HG02943 (cell line): Measurements from ENCODE around the gene MAPK13.
"Not testable (repeated sequence)": the region's sequence is repeated elsewhere in the genome, so short reads cannot be mapped to it uniquely, and the experiment has no call there.

Source experiments
- ATAC-seq: cut with Tn5 transposase; IDR thresholded peaks from one replicate; pipeline ENCODE4 v1.9.1; 2021; ENCODE audit warnings: mild to moderate bottlenecking, low read depth, moderate library complexity; ENCODE audit not compliant: unreplicated experiment

The MAPK13 gene

DNA sequence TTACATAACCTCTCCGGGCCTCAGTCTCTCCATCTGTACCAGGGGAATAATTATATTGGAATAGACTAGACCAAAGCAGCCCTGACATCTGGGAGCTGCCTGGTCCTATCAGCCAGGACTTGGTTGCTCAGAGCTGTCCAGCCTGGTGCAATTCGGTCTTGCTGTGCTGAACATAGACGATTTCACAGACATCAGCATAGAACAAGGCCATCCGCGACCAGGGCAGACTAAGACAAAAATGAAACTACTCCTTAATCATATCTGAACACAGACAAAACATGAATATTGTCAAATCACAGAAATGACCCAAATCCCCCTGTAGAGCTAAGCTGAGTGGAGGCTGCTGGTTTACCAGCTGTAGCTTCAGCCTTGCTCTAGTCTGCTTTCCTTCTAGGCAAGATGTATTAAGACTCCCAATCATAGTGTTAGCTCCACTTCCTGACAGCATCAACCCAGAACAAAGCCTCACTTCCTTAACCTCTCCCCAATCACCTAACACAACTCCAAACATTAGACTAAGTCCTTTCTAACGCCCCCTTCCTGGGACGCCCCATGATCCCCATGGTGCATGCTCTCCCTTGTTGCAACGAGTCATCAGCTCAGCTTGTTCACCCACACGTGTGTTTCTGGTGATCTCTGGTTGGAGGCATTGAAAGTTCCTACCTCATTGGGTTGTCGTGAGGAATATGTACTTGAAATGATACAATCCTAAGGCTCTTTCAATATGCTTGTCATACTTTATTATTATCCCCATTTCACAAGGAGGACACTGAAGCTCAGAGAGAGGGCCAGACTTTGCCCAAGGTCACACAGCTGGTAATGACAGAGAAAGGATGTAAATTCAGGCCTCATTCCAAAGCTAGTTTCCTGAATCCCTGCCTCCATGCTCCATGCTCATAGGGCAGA is 3.5 kb upstream of the MAPK13 start:
- no peak for ATAC-seq

DNA sequence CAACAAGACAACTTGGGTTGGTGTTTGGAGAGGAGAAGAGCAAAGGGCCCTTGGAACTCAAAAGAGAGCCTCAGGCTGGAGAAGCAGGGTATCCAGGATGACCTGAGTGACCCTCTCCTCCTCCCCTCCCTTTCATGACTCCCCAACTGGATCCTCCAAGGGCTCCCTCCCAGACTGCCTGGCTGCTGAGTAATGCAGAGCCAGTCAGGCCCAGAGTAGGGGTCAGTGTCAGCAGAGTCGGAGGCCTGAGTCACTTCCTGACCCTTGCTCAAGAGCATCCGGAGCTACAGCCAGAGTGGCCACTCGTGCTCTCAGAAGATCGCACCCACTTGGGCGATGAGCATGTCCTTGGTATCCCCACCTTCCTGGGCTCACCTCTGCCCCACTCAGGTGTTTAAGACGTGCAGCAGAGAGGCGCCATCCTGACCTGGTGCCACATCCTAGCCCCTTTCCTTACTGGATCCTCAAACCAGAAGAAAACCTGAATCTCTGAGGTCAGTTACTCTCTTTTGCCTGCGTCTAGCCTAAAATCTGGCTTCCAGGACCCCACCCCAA is 2.8 kb upstream of the MAPK13 start:
- ATAC-seq, result no peak

DNA sequence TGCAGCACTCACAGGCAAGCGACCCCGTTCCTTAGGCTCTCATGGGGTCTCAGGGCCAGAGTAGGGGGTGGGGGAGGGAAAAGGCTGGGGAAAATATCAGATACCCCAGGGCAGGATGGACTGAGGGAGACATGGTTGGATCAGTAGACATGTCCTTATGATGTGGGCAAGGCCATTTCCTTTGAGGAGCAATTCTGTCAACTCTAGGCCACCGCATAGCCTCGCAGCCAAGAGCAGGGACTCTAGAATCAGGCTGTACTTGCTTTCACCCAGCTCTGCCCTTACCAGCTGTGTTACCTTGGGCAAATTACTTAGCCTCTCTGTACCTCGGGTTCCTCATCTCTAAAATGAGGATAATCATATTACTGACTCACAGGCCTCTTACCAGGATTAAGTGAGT is 2.2 kb upstream of the MAPK13 start:
- ATAC-seq, result no peak

DNA sequence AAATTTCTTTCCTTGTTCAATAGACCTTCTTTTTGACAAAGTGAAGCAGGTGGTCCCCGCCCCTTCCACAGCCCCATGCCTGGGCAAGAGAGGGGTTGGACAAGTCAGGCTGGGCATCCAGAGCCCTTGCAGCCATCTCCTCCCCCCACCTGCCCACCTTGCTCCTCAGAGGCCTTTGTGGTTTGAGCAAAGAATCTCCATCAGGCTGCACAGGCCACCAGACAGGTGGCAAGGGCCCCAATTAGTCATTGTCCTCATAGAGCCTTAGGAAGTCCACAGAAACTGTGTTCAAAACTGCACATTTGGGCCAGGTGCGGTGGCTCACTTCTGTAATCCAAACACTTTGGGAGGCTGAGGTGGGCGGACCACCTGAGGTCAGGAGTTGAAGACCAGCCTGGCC is 1.5 kb upstream of the MAPK13 start:
- ATAC-seq, result no peak

DNA sequence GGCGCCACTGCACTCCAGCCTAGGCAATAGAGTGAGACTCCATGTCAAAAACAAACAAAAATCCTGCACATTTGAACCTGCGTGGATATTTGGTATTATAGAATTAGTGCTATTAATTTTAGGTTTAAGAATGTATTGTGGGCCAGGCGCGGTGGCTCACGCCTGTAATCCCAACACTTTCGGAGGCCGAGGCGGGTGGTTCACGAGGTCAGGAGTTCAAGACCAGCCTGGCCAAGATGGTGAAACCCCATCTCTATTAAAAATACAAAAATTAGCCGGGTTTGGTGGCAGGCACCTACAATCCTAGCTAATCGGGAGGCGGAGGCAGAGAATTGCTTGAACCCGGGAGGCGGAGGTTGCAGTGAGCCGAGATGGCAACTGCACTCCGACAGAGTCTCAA is 979 bp upstream of the MAPK13 start:
- not testable (repeated sequence) for ATAC-seq

DNA sequence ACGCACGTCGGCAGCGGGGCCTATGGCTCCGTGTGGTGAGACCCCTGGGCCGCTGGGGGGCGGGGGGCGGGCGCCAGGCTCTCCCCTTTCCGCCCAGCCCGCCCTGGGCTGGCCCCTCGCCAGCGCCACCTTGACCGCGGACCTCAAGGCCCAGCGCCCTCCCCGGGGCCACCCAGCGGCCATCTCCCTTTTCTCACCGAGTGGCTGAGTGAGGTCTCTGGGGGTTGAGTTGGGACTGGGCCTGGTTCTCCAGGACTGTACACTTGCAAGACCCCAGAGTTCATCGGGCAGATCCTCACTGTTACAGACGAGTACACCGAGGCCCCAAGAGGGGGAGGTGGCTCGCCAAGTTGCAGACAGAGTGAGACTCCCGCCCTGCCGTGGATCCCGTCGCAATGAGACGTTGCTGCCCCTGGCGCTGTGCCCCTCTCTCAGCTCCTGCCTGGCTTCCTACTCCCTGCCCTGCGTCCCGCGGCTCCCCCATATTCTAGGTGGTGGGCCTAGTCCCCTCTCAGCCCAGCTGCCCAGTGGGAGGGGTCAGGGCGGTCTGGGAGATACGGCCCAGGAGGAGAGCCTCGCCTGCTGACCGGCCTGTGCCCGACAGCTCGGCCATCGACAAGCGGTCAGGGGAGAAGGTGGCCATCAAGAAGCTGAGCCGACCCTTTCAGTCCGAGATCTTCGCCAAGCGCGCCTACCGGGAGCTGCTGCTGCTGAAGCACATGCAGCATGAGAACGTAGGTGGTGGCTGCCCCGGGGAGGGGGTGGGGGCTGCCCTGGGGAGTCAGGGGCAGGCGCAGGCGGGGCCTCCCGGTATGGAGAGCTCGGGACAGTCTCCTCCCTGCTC is 576 bp downstream of the MAPK13 start:
- no peak for ATAC-seq

DNA sequence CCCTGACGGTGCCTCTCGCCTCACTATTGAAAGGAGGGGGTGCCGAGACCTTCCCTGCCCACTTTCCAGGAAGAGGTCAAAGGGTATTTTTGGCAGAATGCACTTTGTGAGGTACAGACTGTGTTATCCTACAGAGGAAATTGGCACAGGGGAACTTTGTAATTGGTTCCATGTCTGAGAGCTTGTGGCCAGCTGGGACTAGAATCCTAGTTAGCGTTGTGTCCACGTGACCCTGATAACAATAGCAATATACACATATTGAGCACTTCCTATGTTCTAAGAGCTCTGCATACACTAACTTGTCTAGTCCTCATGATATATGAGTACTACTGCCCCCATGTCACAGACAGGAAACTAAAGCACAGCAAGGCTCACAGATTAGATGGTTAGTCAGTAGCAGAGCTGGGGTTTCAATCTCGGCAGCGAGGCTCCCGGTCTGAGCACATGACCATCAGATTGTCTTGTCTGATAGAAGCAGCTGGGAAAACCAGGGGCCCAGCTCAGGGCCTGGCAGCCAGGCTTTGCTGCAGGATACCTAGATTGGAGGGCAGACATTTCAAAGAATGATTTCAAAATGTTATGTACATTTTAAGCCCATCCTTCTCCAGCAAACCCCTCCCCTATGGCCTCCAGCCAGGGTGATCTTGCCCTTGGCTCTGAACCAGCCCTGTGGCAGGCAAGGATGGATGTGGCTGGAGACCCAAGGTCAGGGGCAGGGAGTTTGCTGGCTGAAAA is 1.4 kb downstream of the MAPK13 start:
- ATAC-seq, result peak; percentile 88

DNA sequence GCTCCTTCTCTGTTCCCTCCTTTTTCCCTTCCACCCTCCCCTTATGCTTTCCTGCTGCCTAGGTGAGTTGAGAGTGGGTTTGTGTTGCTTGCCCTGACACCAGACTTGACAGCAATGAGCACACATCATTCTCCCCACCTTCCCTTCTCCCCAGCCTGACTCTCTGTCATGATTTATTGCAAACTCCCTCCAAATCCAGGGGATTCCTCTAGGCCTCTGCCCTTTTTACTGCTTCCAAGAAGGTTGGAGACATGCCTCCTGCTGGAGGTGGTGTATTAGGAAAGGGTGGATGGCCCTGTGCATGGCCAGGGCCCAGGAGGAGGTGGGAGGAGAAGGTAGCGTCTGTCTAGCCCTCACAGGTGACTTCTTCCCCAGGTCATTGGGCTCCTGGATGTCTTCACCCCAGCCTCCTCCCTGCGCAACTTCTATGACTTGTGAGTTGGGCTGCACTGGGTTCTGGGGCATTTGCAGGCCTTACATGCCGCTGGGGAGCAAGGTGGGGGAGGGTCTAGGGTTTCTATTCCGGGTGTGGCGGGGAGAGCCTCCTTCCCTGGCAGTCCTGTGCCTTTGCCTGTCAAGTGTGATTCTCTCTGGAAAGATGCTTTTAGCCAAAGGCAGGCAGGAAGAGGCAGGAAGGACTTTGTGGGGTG is 2.1 kb downstream of the MAPK13 start:
- no peak for ATAC-seq

DNA sequence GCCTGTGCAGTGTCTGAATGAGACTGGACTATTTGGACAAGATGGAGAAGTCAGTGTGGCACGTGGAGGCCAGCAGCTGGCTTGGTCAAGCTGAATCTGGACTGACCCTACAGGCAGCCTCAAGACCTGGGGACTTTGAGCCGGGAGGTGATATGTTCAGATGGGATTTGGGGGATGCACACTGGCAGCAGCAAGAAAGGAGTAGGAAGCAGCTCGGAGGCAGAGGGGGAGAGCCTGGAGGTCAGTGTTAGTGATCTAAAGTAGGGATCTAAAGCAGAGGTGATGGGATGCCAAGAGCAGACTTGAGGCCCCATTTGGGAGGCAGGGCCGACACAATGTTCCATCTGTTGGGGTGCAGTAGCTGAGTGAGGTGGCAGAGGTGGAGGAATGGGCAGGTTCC is 2.8 kb downstream of the MAPK13 start:
- no peak for ATAC-seq

DNA sequence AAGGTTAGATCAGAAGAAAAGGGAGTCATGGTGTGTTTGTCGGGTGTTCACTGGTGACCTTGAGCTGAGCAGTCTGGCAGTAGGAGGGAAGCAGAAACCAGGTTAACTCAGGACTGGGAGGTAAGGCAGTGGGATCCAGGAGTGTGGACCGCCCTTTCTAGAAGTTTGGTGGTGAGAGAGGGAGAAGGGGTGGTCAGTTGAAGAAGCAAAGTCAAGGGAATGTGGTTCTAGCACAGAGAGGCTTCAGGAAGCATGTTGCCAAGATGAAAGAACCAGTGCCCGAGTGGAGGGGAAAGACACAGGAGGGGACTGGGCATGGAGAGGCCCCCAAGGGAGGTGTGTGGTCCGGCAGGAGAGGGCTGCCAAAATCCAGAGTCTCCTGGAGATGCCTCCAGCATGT is 3.6 kb downstream of the MAPK13 start:
- no peak for ATAC-seq

DNA sequence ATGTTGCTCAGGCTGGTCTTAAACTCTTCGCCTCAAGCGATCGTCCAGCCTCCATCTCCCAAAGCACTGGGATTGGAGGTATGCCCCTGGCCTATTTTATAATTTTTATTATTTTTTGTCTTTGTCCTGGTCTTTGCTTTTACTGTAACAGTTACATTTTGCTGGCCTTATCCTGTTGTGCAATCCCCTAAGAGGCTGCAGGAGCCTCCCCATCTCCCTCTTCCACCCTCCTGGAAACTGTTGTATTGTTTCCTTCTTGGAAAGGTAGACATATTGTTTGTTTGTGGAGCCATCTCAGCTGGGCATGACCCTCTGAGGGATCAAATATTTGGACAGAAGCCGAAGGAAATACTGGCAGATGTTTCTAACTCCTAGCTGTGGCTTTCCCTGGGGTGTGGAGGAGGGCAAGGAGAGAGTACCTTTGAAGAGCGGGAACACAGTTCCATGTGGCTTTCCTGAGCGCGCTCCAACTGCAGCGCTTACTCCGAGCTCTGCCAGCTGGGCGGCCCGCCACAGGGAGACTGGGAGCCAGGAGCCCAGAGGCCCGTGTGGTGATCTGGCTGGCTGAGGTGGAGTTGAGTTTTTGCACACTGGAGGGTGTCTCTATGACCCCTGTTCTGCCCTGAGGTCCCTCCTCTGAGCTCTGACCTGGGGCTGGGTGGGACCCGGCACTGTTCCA is 4.9 kb downstream of the MAPK13 start:
- no peak for ATAC-seq

DNA sequence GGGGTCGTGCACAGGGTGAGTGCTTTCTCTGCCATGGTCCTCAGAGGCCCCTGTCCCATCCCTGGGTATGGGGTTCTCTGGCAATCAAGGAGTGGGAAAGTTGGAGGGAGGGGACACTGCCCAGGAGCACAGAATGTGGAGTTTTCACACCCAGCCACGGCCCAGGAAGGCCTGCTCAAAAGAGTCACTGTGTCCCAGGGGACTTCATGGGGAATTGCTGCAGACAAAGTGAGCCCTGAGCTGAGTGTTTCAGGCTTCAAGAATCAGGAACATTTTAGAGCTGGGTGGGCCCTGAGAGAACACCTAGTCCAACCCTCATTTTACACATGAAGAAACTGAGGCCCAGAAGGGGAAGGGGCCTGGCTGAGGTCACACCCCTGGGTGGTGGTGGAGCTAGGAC is 5.7 kb downstream of the MAPK13 start:
- no peak for ATAC-seq

DNA sequence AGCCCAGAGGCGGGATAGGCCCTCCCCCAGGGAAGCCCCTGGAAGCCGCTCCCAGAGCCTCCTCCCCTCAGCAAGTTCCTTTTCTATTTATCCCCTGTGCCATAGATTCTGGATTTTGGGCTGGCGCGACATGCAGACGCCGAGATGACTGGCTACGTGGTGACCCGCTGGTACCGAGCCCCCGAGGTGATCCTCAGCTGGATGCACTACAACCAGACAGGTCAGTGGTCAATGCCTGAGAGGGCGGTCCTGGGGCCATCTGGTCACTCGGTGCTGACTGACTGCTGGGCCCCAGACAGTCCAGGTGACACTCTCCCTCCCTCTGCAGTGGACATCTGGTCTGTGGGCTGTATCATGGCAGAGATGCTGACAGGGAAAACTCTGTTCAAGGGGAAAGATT is 6.2 kb downstream of the MAPK13 start:
- no peak for ATAC-seq

DNA sequence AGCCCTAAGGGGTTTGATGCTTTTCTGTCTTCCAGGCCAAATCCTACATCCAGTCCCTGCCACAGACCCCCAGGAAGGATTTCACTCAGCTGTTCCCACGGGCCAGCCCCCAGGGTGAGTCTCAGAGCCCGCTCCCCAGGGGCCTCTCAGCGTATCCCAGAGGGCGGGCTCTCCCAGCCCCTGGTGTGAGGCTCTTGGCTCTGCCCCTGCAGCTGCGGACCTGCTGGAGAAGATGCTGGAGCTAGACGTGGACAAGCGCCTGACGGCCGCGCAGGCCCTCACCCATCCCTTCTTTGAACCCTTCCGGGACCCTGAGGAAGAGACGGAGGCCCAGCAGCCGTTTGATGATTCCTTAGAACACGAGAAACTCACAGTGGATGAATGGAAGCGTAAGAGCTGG is 8.4 kb downstream of the MAPK13 start:
- ATAC-seq, result no peak

DNA sequence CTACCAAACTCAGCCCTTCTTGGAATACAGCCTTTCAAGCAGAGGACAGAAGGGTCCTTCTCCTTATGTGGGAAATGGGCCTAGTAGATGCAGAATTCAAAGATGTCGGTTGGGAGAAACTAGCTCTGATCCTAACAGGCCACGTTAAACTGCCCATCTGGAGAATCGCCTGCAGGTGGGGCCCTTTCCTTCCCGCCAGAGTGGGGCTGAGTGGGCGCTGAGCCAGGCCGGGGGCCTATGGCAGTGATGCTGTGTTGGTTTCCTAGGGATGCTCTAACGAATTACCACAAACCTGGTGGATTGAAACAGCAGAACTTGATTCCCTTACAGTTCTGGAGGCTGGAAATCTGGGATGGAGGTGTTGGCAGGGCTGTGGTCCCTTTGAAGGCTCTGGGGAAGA is 9.1 kb downstream of the MAPK13 start:
- ATAC-seq, result no peak

DNA sequence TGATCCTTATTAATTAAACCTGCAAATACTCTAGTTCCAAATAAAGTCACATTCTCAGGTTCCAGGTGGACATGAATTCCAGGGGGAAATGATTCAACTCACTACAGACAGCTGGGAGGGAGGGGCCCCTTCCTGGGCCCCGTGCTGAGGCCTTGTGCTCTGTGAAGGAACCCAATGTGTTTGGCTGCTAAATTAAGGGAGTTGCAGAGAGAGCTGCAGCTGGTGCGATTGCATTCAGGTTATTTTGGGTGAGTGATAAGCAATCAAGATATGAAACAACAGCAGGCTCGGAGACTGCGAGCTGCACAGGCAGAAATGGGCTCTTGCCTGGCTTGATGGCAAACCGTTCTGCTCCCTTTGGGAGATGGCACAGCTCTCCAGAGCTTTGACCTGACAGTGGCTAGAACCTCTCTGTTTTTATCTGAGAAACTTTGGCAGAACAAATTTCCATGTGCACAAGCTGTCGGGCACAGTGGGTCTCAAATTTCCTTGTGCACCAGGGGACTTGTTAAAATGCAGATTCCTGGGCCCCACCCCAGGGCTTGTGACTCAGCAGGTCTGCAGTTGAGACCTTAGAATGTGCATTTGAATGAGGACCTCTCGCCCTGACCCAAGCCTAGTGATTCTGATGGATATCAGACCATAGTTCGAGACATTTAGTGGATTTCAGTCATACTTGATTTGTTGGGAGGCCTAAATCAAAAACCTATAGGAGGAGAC is 9.8 kb downstream of the MAPK13 start:
- no peak for ATAC-seq

DNA sequence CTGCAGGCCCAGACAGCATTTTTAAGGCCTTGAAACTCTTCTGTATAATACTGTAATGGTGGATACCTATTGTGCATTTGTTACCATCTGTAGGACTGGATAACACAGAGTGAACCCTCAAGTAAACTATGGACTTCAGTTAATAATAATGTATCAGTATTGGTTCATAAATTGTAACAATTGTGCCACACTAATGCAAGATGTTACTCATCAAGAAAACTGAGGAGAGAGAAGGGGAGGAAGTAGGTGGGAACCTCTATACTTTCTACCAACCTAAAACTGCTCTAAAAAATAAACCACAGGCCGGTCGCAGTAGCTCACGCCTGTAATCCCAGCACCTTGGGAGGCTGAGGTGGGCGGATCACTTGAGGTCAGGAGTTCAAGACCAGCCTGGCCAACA is 10.8 kb downstream of the MAPK13 start:
- no peak for ATAC-seq

DNA sequence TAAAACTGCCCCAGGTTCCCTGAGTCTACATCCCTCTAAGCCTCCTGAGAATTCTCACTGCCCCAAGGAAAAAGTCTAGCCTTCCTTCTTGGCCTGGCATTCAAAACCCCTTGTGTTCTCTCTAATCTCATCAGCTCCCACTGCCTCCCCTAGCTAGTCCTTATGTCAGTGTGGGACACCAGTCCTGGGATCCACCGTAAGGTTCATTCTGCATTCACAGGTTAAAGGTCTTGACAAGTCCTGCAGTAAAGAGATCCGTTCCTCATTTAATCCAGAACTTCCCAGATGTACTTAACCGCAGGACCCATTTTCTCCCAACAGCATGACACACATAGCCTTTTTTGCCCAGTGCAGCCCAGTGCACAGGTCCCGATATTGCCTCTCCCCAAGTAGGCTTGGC is 11.6 kb downstream of the MAPK13 start:
- ATAC-seq, result no peak
